ENCODE results near the gene C1orf198. TPM values are rescaled to one million over a fixed set of nuclear protein-coding genes. Genes with fewer than 3 reads are reported as not detected.

C1orf198 gene
- polyA plus RNA-seq, 1 donor = 81.3 TPM

DNA sequence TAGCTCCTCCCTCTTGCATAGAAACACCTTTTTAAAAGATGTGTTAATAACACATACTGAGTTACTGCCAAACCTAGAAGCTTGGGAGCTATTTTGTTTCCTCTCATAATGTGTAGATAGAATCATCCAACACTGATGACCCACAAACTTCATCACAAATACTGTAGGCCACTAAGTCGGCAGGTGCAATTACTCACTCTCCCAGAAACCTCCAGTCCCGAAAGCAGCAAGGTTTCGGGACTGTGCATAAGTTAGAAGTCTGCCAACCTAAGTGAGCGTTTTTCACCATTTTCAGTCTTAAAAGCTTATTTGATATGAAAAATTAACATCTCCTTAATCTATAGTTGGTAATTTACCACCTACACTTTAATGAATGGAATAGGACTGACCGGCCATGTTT lies 32.0 kb downstream of the C1orf198 start:
- no peak for DNase-seq

DNA sequence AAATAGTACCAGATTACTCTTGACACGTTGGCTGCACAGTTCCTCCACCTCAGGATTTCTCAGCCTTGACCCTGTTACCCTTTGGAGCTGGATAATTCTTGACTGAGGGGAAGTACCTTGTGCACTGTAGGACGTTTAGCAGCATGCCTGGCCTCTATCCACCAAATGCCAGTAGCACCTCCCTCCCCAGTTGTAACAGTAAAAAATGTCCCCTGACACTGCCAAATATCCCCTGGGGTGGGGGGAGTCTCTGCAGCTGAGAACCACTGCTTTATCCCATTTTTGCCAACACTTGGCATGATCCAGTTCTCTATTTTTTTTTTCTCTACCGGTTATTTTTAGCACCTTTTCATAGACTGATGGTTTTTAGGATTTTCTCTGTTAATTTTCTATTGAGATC lies 34.0 kb downstream of the C1orf198 start:
- no peak for DNase-seq

DNA sequence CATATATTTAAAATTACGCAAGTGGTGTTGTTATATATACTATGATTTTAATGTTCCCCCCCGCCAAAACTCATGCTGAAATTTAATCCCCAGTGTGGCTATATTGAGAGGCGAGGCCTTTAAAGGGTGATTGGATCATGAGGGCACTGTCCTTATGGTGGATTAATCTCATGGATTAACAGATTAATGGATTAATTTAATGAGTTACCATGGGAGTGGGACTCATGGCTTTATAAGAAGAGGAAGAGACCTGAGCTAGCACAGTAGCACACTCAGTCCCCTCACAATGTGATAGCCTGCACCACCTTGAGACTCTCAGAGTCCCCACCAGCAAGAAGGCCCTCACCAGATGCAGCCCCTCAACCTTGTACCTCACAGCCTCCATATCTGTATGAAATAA lies 34.8 kb downstream of the C1orf198 start:
- no peak for DNase-seq

DNA sequence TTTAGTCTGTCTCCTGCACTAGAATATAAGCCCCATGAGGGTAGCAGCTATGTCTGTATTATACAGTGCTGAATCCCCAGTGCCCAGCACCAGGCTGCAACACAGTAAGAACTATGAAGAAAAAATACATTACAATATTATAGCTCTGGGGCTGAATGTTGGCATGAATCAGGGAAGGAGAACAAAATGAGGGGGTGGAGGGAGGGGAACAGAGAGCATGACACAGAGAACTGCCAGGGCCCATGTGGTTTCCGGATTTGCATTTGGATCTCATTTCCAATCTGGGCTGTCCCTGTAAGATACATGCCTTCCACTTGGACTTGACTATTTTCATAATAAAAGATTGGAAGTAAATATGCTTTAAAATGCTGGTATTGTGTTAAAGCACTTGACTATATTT lies 35.8 kb downstream of the C1orf198 start:
- no peak for DNase-seq

DNA sequence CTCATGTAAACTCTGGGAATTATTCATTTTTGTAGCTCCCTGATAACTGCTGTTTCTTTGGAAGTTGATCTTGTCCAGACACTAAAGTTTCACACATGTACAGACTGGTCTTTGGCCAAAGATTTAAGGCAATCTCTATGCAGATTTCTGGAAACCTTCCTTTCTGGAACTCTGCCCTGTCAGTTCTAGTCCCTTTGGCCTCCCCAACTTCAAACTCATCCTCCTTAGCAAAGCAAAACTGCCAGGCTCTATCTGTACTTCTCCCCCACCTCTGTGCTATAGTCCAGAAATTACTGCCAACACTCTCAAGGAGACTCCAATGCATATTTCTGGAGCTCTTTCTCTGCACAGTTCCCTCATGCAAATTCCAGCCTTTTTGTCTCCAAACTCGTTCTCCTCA lies 36.5 kb downstream of the C1orf198 start:
- no peak for DNase-seq

DNA sequence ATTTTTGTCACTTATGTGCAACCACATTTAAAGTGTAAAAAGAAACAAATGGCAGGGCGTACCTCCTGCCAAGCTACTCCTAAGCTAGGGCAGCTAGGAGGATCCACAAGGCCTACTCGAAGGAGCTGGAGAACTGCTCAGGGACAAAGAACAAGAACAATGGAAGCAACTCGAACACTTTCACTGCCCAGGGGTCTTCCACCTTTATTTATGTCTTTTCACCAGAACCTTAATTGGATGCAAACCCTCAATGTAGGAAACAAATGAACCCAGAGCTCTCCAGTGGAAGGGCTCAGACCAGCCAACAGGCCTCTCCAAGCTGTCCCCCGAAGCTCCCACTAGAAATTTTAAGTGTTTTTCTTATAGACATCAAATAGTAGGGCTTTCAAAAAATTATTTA lies 39.9 kb downstream of the C1orf198 start:
- no peak for DNase-seq

DNA sequence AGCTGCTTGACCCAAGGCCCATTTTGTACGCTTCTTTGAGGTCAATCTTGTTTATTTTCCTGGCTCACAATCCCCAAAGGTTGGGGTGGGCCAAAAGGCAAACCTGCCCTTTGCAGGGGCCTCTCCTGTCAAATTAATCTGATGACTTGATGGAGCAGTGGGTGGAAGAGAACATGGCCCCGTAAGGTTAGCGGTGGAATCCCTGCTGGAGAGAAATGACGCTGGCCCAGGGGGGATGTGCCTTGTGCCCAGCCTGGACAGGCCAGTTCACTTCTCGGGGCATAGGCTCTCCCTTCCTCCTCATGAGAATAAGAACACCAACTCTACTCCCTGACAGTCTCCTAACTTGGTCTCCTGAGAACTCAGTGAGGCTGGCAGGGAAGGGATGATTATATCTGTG lies 40.5 kb downstream of the C1orf198 start:
- DNase-seq = no peak

DNA sequence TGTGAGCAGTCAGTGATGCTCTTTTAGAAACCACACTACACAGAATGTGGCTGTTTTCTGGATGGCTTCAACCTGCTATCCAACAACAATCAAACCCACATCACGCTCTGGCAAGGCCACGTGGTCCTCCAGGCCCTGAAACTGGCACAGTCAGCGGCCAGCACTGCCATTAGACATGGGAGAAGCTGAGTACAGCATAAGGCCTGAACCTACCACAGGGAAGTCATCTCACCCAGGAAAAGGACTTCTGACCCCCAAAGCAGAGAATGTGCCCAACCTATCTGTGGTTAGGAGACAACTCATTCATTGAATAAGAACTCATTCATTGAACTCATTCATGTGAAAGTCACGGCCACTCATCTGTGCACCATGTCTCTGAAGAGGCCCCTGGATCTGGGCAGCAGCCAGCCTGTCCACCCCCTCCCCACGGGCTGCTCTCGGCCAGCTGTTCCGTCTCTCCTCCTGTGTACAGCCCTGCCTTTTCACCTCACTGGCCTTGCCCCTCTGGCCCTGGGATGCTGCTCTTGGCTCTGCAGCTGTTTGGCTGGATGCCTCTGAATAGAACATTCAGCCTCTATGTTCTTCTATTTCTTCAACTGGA lies 41.1 kb downstream of the C1orf198 start:
- DNase-seq = peak; percentile 59

DNA sequence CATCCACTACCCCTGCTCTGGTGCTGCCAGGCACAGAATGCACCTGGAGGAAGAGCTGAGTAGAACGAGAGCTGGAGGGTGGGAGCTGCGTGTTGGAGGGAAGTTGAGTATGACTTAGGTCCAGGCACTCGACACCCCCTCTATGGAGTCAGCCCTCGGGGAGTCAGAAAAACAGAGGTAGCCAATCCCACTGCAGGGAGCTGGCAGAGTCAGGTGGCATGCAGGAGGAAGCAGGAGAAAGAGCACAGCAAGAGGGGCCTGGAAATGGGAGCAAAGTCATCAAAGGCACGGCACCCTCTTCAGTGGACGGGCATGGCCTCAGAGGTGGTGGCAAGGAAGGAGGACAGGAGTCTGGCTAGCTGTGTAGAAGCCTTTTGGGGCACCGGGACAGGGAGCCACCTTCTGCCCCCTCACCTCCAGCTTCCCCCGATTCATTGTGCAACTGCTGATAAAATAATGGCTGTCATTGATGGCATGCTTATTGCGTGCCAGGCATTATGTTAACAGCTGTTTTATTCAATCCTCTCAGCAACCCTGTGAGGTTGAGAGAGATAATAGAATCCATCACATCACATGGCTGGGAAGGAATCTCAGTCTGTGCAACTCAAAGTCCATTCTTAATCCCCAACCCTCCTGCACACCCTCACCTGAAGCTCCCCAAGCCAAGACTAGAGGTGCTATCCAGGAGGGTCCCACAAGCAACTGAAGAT lies 42.0 kb downstream of the C1orf198 start:
- DNase-seq = no peak

DNA sequence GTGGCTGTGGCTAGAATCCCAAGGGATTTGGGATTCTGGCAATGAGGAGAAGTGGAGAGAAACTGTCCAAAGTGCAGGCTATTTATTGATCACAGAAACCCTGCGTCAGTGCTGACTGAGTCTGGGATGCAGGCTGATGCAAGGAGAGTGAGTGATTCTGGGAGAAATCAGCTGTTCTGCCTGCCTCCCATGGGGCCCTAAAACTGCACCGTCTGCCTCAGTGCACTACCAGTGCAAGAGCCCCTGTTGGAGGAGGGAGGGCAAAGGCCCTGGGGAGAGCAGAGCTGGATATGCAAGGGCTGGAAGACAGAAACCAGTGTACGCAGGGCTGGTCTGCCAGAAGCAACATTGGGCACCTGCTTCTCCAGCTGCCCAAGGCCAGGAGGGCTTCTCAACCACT lies 42.6 kb downstream of the C1orf198 start:
- DNase-seq = no peak

DNA sequence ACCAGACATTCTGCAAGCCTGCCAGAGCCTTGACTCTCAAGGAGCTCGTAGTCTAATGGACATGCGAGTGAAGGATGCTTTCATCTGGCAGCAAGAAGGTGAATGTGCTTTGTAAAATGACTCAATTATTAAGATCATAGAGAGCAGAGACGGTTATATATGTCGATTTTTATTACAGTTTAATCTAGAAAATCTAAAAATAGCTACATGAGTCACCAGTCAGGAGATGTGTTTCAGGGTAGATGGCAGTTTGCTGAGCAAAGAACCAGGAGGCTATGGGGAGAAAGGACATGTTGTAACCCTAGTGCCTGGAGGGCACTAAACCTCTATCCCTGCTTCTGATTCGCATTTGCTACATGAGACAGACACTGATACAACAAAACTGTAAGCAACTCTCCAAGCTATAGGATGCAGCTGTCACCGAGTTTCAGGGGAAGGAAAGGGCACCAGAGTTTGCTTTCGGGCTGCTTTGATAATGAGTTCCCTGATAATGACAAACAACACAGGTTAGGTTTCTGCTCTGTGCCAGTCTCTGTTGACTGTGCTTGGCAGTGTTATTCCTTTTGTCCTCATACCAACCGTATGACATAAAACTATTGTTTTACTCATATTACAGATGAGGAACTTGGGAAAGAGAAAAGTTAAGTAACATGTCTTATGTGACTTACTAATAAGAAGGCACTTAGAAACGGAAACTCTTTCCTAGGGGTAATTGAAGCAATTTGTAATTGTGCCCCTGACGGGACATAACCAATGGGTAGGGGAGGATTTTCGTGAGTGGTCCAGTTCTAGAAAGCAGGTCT lies 43.2 kb downstream of the C1orf198 start:
- DNase-seq = no peak

DNA sequence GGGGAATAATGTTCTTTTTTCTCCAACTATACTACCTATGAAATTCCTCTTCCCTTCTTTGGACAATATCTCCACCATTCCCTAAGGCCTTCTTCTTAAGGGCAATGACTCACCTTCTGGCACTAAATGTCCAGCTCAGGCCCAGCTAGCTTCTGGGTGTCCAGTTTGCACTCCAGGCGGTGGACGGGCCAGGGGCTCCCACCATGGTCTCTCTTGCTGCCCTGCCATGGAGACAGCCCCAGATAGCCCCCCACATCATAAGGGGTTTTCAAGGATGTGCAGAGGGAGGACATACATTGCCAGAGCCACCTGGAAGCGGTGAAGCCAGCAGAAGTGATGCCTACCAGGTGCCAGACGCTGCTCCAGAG lies 43.8 kb downstream of the C1orf198 start:
- no peak for DNase-seq

DNA sequence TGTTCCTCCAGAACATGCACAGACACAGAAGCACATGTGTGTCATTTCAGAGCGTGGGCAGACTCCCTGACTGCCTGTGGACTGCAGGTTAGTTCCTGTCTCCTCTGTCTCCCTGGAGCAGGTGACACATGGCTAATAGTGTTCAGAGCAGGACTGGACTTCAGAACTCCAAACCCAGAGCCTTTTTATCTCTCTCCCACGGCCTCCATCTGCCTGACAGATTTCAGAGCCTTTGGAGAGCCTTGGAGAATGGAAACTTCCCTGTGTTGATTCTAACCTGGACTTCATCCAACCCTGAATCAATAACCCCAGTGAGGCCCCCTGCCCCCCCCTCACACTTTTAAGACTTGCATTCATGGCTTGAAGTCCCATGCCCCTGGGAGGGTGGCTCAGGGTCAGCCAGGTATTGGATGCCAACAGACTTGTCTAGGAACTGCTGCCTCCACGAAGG lies 44.4 kb downstream of the C1orf198 start:
- DNase-seq = no peak

DNA sequence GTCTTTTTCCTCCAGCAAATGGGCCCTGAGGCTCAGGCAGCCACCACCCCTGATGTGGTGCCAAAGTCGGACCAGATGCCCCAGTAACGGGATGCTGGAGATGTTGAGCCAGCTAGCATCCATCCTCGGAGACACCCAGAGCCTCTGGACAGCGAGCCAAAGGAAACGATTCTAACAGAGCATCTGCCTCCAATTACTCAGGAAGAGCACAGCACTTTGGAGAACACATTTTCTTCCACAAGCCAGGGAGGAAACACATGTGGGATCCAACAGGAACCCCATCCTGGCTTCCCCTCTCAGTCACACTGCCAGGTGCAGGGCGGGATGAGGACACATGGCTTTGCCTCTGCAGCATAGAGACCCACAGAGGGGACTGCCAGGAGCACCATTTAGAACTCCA lies 44.9 kb downstream of the C1orf198 start:
- no peak for DNase-seq

DNA sequence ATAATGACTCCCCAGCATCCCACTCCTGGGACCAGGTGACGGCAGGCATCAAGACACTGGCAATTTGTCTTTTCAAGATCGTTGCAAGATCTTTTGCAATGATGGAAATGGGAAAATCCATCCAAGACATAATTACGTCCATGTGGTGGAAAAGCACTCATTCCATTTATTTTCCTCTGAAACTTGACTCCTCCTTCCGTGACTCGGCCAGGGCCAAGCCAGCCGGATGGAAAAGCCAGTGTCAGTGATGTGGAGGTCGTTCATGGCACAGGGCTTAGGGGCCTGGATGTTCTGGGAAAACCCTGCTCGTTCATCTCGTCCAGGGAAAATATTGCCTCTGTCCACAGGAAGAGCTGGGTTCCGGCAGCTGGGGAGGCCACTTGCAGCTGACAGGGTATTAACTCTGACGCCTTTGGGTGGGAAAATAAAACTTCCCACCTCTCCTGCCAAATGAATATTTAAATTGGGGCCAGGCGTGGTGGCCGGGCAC lies 46.2 kb downstream of the C1orf198 start:
- DNase-seq = no peak

DNA sequence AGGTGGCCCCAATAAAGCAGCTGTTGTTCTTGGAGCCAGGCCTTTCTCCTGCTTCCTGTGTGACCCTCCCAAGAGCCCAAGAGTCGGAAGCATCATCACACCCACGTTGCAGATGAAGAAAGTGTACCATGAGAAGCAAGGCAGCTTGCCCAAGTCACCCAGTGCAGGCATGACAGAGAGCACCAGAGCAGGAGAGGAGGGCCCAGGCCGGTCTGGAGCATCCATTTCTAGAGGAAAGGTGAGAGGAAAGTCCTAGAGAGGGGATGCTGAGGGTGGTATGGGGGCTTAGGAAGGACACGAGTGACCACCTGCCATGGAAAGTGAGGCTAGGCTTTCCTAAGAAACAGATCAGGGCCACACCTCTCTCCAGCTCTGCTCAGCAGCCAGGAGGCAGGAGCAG lies 47.0 kb downstream of the C1orf198 start:
- no peak for DNase-seq

DNA sequence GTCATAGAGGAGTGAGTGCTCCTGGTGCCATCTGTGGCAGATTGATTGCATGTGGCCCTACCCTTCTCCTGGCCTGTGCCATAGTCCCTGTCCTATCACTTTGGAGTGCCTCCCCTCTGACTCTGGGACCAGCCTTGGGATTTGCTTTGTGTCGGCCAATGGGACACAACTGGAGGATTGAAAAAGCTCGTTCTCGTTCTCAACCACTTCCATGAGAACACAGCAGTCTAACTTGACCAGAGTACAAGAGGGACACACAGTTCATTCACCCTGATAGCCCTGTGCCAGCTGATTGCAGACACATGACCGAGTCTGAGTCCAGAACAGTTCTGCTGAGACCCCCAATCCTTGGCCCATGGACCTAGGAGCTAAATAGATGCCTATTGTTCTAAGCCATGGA lies 47.8 kb downstream of the C1orf198 start:
- no peak for DNase-seq

DNA sequence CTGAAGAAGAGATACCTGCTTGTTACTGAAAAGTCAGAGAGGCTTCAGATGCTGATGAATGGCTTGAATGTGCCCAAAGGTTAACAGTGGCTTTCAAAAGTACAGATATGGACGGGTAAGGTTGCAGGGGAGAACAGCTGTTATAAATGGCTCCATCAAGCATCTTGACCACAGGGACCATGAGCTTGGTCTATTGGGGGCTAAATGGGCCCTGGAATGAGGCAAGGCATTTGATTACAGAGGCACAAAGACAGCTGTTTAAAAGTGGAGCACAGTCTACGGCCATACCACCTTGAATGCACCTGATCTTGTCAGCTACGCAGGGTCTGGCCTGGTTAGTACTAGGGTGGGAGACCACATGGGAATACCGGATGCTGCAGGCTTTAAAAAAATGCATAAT lies 48.3 kb downstream of the C1orf198 start:
- no peak for DNase-seq

DNA sequence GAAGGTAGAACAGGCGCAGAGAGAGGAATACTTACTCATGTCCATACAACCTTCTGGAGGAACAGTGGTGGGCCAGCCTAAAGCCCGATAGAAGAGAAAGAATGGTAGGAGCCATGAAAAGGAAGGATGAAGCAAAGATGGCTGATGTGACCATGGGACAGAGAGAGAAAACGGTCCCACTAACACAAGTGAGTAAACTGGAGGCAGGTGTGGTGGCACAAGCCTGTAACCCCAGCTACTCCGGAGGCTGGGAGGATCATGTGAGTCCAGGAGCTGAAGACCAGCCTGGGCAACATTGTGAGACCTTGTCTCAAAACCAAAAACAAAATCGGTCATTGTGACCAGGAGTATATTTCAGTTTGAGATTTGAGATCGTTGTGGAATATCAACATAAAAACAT lies 49.4 kb downstream of the C1orf198 start:
- no peak for DNase-seq

DNA sequence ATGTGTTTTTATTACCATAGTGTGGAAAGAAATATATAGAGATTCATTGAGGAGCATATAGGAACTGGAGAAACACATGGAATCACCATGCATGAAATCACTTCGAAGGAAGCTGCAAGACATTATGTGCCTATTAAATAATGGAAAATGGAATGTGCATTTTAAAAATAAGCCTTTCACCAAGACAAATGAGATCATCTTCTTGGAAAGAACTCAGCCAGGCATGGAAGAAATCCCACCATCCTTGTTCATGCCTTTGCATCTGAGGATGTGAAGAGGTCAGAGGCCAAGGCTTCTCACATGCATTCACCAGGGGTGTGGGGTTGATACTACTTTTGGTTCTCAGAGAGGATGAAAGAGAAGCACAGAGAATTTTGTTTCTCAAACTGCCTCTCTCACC lies 50.0 kb downstream of the C1orf198 start:
- no peak for DNase-seq

DNA sequence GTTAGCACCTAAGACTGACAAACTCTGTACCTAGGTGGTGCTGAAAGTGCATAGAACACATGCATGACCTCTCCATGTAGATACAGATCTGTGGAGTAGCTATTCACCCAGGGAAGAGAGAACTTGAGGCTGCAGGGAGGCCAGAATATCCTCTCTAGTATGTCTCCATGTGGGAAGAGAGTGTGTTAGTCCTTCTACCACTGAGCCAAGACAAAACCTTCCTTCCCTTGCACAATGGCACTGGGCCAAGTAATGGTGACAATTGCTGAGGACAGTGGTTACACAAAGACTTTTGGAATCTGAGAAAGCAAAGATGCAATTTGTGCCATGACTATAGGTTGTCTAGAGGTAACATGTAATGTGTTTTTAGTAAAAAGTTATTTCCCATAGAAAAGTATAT lies 52.3 kb downstream of the C1orf198 start:
- DNase-seq = no peak

DNA sequence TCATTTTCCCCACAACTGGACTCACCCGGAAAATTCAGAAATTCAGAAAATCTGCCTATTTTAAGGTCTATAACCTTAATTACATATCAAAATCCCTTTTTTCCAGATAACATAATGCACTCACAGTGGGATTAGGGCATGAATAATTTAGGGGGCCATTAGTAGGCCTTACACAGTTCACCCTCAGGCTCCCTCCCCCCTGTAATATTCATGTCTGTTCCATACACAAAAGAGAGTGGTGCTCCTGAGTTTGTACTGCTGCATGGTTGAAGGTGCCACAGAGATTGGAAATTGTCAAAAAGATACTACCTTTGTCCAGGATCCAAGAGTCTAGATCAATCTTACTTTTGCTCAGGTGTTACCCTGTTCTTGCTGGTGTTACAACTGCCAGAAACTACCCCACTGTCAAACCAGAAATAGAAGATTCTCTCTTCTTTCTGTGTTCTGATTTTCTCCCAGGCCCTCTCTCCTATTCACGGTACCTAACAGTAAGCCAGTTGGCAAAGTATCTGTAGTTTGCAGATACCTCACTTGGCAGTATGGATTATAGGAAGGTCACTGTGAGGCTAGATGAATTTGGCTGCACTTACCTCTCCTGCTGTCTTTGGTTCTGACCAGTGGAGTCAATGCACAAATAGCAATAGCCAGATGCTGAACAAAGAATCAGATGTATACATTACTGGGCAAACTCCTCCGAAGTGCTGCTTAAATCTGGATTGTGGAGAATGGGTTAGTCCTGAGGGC lies 53.2 kb downstream of the C1orf198 start:
- DNase-seq = no peak

DNA sequence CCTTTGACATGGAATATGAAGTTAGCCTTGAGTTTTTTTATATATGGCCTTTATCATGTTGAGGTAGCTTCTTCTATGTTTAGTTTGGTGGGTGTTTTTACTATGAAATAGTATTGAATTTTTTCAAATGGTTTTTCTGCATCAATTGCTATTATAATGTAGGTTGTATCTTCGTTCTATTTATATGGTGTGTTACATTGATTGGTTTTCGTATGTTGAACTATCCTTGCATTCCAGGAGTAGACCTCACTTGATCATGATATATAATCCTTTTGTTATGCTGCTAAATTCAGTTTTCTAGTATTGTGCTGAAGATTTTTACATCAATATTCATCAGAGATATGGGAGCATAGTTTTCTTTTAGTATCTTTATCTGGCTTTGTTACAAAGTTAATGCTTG lies 55.8 kb downstream of the C1orf198 start:
- DNase-seq = no peak

Data from left kidney (tissue), 2 donors.